Left lung (tissue), 10 donors: Measurements from ENCODE around the gene ZNF423. TPM values are rescaled to one million over a fixed set of nuclear protein-coding genes. Genes with fewer than 3 reads are reported as not detected.

Experiments used
- ATAC-seq: fragments of 200-7000 bp; cut with Tn5 transposase; one replicate; pipeline ENCODE4 v1.9.1; 2020; ENCODE audit warnings: moderate library complexity
- DNase-seq, 4 donors: peaks; one replicate each; pipeline ENCODE4 v3.0.0-alpha.2; 2013 to 2020
- H3K27ac ChIP-seq, 2 donors: fragments of 200-600 bp; sonication (generic) in 1 of 2; one replicate each; pipeline versions ENCODE4 v1.5.0 to v1.8.0; 2020 to 2021
- H3K27me3 ChIP-seq, 2 donors: fragments of 200-600 bp; sonication (generic) in 1 of 2; one replicate each; pipeline versions ENCODE4 v1.5.0 to v1.8.0; 2020 to 2021
- H3K36me3 ChIP-seq, 2 donors: fragments of 200-600 bp; sonication (generic) in 1 of 2; one replicate each; pipeline versions ENCODE4 v1.5.0 to v1.8.0; 2020 to 2021
- H3K4me1 ChIP-seq, 2 donors: fragments of 200-600 bp; one replicate each; pipeline ENCODE4 v1.8.0; 2021
- H3K4me3 ChIP-seq, 2 donors: fragments of 200-600 bp; sonication (generic) in 1 of 2; one replicate each; pipeline versions ENCODE4 v1.5.0 to v1.8.0; 2020 to 2021; ENCODE audit warnings: mild to moderate bottlenecking in 1 of 2
- H3K9me3 ChIP-seq, 2 donors: fragments of 200-600 bp; sonication (generic) in 1 of 2; one replicate each; pipeline versions ENCODE4 v1.5.0 to v1.8.0; 2020 to 2021
- CTCF ChIP-seq, 2 donors: fragments of 200-600 bp; sonication (generic) in 1 of 2; IDR thresholded peaks; one replicate each; pipeline versions ENCODE4 v1.5.0 to v1.8.0; 2021; ENCODE audit warnings: antibody characterized with exemption in 2 of 2
- intact Hi-C, 2 donors: fragments of 100-400 bp; cut with DNase I; formaldehyde crosslinking; loops; one replicate each; pipeline versions ENCODE4 v1.11.2 to v1.14.2; 2022
- polyA plus RNA-seq, 6 donors: library from polyadenylated mRNA; unstranded; fragments of 120-200 nt; gene quantifications; one replicate each; pipeline ENCODE4 v1.2.1, GENCODE V29; 2013; ENCODE audit not compliant: insufficient read length in 6 of 6
- total RNA-seq, 2 donors: library from RNA; stranded (reverse); fragmentation: NEBNext Ultra II Directional; extraction: Animal tissue kit (Norgen Biotek cat#: 25700); gene quantifications; one replicate each; pipeline ENCODE4 v1.2.1, GENCODE V29; 2021
- donor health status: DM: no; HTN: yes; CAD: no.
- donor health status: DM: no; HTN: no; CAD: no.

The ZNF423 gene
- total and polyA plus RNA-seq, 8 donors = 7.8 to 30.5 (median 26.6) TPM

DNA sequence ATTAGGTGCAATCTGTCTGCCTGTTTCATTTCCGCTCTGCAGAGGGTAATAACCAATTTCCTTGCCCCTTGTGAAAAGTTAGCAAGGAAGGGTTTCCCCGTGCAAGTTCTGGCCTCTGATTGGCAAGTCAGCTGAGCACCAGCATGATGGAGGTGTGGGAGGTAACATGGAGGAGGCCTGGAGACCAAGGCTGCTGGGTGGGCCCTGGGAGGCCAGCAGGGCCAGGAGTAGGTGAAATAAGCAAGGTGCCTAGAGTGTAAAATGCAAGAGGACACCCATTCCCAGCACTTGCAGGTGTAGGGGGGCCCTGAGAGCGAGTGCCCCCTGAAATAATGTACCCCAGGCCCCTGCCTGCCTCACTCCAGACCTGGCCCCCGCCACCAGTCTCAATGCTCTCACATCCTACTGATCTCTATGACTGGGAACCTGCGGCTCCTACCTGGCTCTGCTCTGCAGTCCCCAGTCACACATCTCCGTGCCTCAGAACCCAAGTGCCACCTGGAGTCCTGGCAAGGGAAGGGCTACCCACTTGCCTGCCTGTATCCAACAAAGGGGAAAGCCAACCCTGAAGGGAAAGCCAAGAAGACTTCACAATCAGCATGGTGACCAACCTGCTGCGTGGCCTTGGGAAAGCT, 366.1 kb downstream of the ZNF423 start:
- no peak for TF ChIP-seq CTCF (IDR thresholded peaks at IDR 0.05)
- DNase-seq (peak in 1 of 4 donors; percentile 25), ATAC-seq (no peak)
- Histone ChIP-seq H3K36me3 (no peaks in the 10 kb centered on the region), H3K27ac (no peak overlapping the region), H3K9me3 (no peaks in the 10 kb centered on the region), H3K4me3 (no peak overlapping the region), H3K27me3 (peaks cover 0 to 12% of the 10 kb centered on the region in 2 donors), H3K4me1 (peaks cover 6 to 11% of the 10 kb centered on the region in 2 donors)
- intact Hi-C loops = loop anchor here in 1 of 2 donors (10.0 kb wide), 1 partner anchor 435 kb away; no protein-coding TSS in a partner anchor

GRCh38 chr16:49488740-49489525, 367.0 kb downstream of the ZNF423 start:
- H3K4me1 ChIP-seq = peaks cover 11 to 12% of the 10 kb centered on the region in 2 donors
- H3K4me3 ChIP-seq = no peak overlapping the region
- H3K27ac ChIP-seq = no peak overlapping the region
- intact Hi-C loops = no loop called here
- no peaks in the 10 kb centered on the region for H3K36me3 ChIP-seq
- no peak for TF ChIP-seq CTCF (IDR thresholded peaks at IDR 0.05)
- peaks cover 0 to 19% of the 10 kb centered on the region in 2 donors for H3K27me3 ChIP-seq
- ATAC-seq (no peak), DNase-seq (peak in 1 of 4 donors; percentile 17)
- H3K9me3 ChIP-seq = no peaks in the 10 kb centered on the region

GRCh38 chr16:49488336-49488735, 367.6 kb downstream of the ZNF423 start:
- intact Hi-C loops = no loop called here
- peaks cover 0 to 24% of the 10 kb centered on the region in 2 donors for H3K27me3 ChIP-seq
- peak in 1 of 4 donors; percentile 3 for DNase-seq
- no peak overlapping the region for H3K27ac ChIP-seq
- H3K36me3 ChIP-seq = no peaks in the 10 kb centered on the region
- no peaks in the 10 kb centered on the region for H3K9me3 ChIP-seq
- no peak for ATAC-seq
- H3K4me1 ChIP-seq = peaks cover 11 to 12% of the 10 kb centered on the region in 2 donors
- no peak for TF ChIP-seq CTCF (IDR thresholded peaks at IDR 0.05)
- H3K4me3 ChIP-seq = no peak overlapping the region

DNA sequence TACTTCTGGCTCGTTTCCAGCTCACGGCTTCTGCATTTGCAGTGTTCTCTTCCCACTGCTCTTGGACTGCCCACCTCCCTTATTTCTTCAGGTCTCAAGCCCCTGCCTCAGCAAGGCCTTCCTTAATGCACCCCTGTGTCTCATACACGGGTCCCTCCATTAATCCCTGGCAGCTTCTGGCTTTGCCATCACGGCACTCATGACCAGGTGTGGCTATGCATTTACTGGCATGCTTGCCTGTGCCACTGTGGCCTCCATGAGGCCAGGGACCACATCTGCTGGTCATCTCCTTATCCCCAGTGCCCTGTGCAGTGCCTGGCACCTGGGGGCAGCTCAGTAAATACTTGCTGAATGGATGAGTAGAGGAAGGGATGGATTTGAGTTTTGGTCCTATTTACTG, 368.2 kb downstream of the ZNF423 start:
- Histone ChIP-seq H3K4me1 (peaks cover 11% of the 10 kb centered on the region in 2 donors), H3K27ac (no peak overlapping the region), H3K9me3 (no peaks in the 10 kb centered on the region), H3K27me3 (peaks cover 0 to 26% of the 10 kb centered on the region in 2 donors), H3K4me3 (no peak overlapping the region), H3K36me3 (no peaks in the 10 kb centered on the region)
- TF ChIP-seq CTCF (IDR thresholded peaks at IDR 0.05) = no peak
- intact Hi-C loops = no loop called here
- ATAC-seq (no peak), DNase-seq (peak in 1 of 4 donors; percentile 4)

DNA sequence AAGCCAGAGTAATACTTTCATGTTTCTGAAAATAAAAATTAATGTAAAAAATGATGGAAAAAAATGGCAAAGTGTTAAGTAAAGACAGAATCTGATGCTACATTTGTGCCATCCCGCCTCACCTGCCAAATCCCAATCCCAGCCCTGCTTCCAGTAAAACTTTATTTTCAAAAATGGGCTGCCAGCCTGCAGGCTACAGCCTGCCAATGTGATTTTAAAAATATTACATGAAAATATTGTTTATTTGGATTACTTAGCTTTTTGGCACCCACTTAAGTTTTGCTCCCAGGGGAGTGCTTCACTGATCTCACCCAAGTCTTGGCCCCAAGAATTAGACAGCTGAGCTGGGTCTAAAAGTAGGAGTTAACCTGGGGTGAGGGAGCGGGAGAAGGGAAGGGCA, 369.5 kb downstream of the ZNF423 start:
- peaks cover 0 to 5% of the 10 kb centered on the region in 2 donors for H3K4me1 ChIP-seq
- DNase-seq (peak in 1 of 4 donors; percentile 2), ATAC-seq (no peak)
- no peak overlapping the region for H3K27ac ChIP-seq
- H3K9me3 ChIP-seq = no peaks in the 10 kb centered on the region
- H3K36me3 ChIP-seq = no peaks in the 10 kb centered on the region
- peaks cover 0 to 15% of the 10 kb centered on the region in 2 donors for H3K27me3 ChIP-seq
- intact Hi-C loops = no loop called here
- no peak for TF ChIP-seq CTCF (IDR thresholded peaks at IDR 0.05)
- no peak overlapping the region for H3K4me3 ChIP-seq
